DMS153 (cell line): ENCODE data around the gene APOL2.
"Not testable (repeated sequence)": the region's sequence is repeated elsewhere in the genome, so short reads cannot be mapped to it uniquely, and the experiment has no call there.

ENCODE experiments used
- DNase-seq: peaks from one replicate; lab custom pipeline; 2025; lab: John Stamatoyannopoulos, UW

APOL2 gene

GRCh38 chr22:36239401-36240171 lies at the start of gene APOL2:
TSS of gene APOL2 (minus strand) at chr22:36239527. CDS start at chr22:36233162, 6,365 bp downstream.
- peak; percentile 92 for DNase-seq

GRCh38 chr22:36288571-36289405 lies 49.5 kb upstream of the APOL2 start:
- DNase-seq, result no peak

GRCh38 chr22:36287881-36288515 lies 48.7 kb upstream of the APOL2 start:
- DNase-seq, result no peak

- DNase-seq, result no peak
These were observed 47.0 kb upstream of the APOL2 start for GRCh38 chr22:36286096-36286957.

GRCh38 chr22:36285545-36285944 lies 46.2 kb upstream of the APOL2 start:
- DNase-seq, result no peak

- no peak for DNase-seq
These were observed 45.7 kb upstream of the APOL2 start for GRCh38 chr22:36285017-36285416.

GRCh38 chr22:36284171-36284571 lies 44.8 kb upstream of the APOL2 start:
- DNase-seq, result no peak

GRCh38 chr22:36282328-36282831 lies 43.1 kb upstream of the APOL2 start:
- no peak for DNase-seq

- DNase-seq, result no peak
These were observed 42.5 kb upstream of the APOL2 start for GRCh38 chr22:36281781-36282327.

GRCh38 chr22:36280379-36280778 lies 41.1 kb upstream of the APOL2 start:
- no peak for DNase-seq

- DNase-seq, result no peak
These were observed 39.9 kb upstream of the APOL2 start for GRCh38 chr22:36279219-36279666.

GRCh38 chr22:36277482-36278291 lies 38.4 kb upstream of the APOL2 start:
- no peak for DNase-seq

- no peak for DNase-seq
These were observed 35.2 kb upstream of the APOL2 start for GRCh38 chr22:36274531-36274930.

GRCh38 chr22:36271951-36272350 lies 32.6 kb upstream of the APOL2 start:
- not testable (repeated sequence) for DNase-seq

- not testable (repeated sequence) for DNase-seq
These were observed 31.9 kb upstream of the APOL2 start for GRCh38 chr22:36271231-36271630.

- DNase-seq, result no peak
These were observed 28.7 kb upstream of the APOL2 start for GRCh38 chr22:36267896-36268485.

- no peak for DNase-seq
These were observed 27.7 kb upstream of the APOL2 start for GRCh38 chr22:36267058-36267457.

- not testable (repeated sequence) for DNase-seq
These were observed 24.7 kb upstream of the APOL2 start for GRCh38 chr22:36263886-36264664.

- not testable (repeated sequence) for DNase-seq
These were observed 23.9 kb upstream of the APOL2 start for GRCh38 chr22:36263216-36263673.
